ENCODE results near the gene PEAR1.
A peak's percentile ranks its signal among the peaks of the same experiment; 100 is the strongest.

PEAR1 gene

GRCh38 chr1:156857532-156857931 lies 36.0 kb upstream of the PEAR1 start:
- Histone ChIP-seq H3K4me3 (ENCODE audit: insufficient read depth in 1 of 2, low read depth in 1 of 2, low read length in 2 of 2) (no peak overlapping the region), H4K8ac (ENCODE audit: low read length) (no peak overlapping the region), H2AFZ (ENCODE audit: low read depth, low read length) (no peak overlapping the region), H3K18ac (ENCODE audit: low read depth in 1 of 2, low read length in 2 of 2) (no peak overlapping the region), H3K4me1 (ENCODE audit: control insufficient read depth, insufficient read depth, low read depth, low read length) (peaks cover 29% of the 10 kb centered on the region), H2BK12ac (ENCODE audit: low read length in 2 of 2) (no peak overlapping the region), H3K9ac (ENCODE audit: low read length) (no peak overlapping the region), H3K4me2 (ENCODE audit: low read length, poor library complexity, severe bottlenecking) (no peak overlapping the region), H2AK5ac (ENCODE audit: low read length, severe bottlenecking) (no peak overlapping the region), H3K23ac (ENCODE audit: low read length in 2 of 2) (no peak overlapping the region), H3K27ac (ENCODE audit: low read length, poor library complexity, severe bottlenecking) (no peak overlapping the region), H4K91ac (ENCODE audit: low read length) (no peak overlapping the region), H3K79me1 (replicated peaks; ENCODE audit: low read length, poor library complexity, severe bottlenecking) (no peaks in the 10 kb centered on the region), H3K4ac (ENCODE audit: low read depth in 1 of 2, low read length in 2 of 2) (no peak overlapping the region), H2BK15ac (ENCODE audit: low read depth, poor library complexity, severe bottlenecking) (no peak overlapping the region), H3K36me3 (ENCODE audit: control insufficient read depth in 1 of 2, insufficient read depth in 2 of 2, low read depth in 1 of 2, low read length in 2 of 2) (peaks cover 0 to 6% of the 10 kb centered on the region in 2 experiments), H2BK5ac (ENCODE audit: low read depth, low read length, poor library complexity, severe bottlenecking) (no peak overlapping the region), H3K9me3 (ENCODE audit: control insufficient read depth, low read length) (no peaks in the 10 kb centered on the region), H3K27me3 (ENCODE audit: control insufficient read depth in 1 of 2, insufficient read depth in 1 of 2, low read length in 2 of 2) (peaks cover 77 to 79% of the 10 kb centered on the region in 2 experiments), H3K14ac (ENCODE audit: low read length in 2 of 2) (no peak overlapping the region), H2BK120ac (ENCODE audit: low read depth, low read length) (no peak overlapping the region)
- no peak for DNase-seq
- 77% methylated on average over 3 of the region's 3 CpGs for WGBS

- no peaks in the 10 kb centered on the region for H3K79me1 ChIP-seq (replicated peaks; ENCODE audit: low read length, poor library complexity, severe bottlenecking)
- no peak overlapping the region for H2BK12ac ChIP-seq (ENCODE audit: low read length in 2 of 2)
- H2AK5ac ChIP-seq (ENCODE audit: low read length, severe bottlenecking) = no peak overlapping the region
- no peaks in the 10 kb centered on the region for H3K9me3 ChIP-seq (ENCODE audit: control insufficient read depth, low read length)
- H3K4ac ChIP-seq (ENCODE audit: low read depth in 1 of 2, low read length in 2 of 2) = no peak overlapping the region
- no peak for DNase-seq
- no peak overlapping the region for H4K8ac ChIP-seq (ENCODE audit: low read length)
- no peak overlapping the region for H2AFZ ChIP-seq (ENCODE audit: low read depth, low read length)
- no peak overlapping the region for H2BK120ac ChIP-seq (ENCODE audit: low read depth, low read length)
- 26% methylated on average over 5 of the region's 5 CpGs for WGBS
- H3K4me2 ChIP-seq (ENCODE audit: low read length, poor library complexity, severe bottlenecking) = peak overlapping the region; percentile 62
- H3K4me3 ChIP-seq (ENCODE audit: insufficient read depth in 1 of 2, low read depth in 1 of 2, low read length in 2 of 2) = no peak overlapping the region
- peaks cover 78 to 83% of the 10 kb centered on the region in 2 experiments for H3K27me3 ChIP-seq (ENCODE audit: control insufficient read depth in 1 of 2, insufficient read depth in 1 of 2, low read length in 2 of 2)
- peaks cover 0 to 4% of the 10 kb centered on the region in 2 experiments for H3K36me3 ChIP-seq (ENCODE audit: control insufficient read depth in 1 of 2, insufficient read depth in 2 of 2, low read depth in 1 of 2, low read length in 2 of 2)
- peak overlapping the region; percentile 37 for H2BK15ac ChIP-seq (ENCODE audit: low read depth, poor library complexity, severe bottlenecking)
- no peak overlapping the region for H3K14ac ChIP-seq (ENCODE audit: low read length in 2 of 2)
- H3K9ac ChIP-seq (ENCODE audit: low read length) = peak overlapping the region; percentile 22
- no peak overlapping the region for H4K91ac ChIP-seq (ENCODE audit: low read length)
- H3K23ac ChIP-seq (ENCODE audit: low read length in 2 of 2) = peak overlapping the region; percentile 15 to 57
- peaks cover 26% of the 10 kb centered on the region for H3K4me1 ChIP-seq (ENCODE audit: control insufficient read depth, insufficient read depth, low read depth, low read length)
- H3K27ac ChIP-seq (ENCODE audit: low read length, poor library complexity, severe bottlenecking) = no peak overlapping the region
- H3K18ac ChIP-seq (ENCODE audit: low read depth in 1 of 2, low read length in 2 of 2) = no peak overlapping the region
- H2BK5ac ChIP-seq (ENCODE audit: low read depth, low read length, poor library complexity, severe bottlenecking) = no peak overlapping the region
Measured at GRCh38 chr1:156858555-156858956, 35.0 kb upstream of the PEAR1 start.

- peaks cover 26% of the 10 kb centered on the region for H3K4me1 ChIP-seq (ENCODE audit: control insufficient read depth, insufficient read depth, low read depth, low read length)
- WGBS = 2% methylated on average over 20 of the region's 39 CpGs
- no peak within 1 kb of the TSS for H4K91ac ChIP-seq (ENCODE audit: low read length)
- peak within 1 kb of the TSS; percentile 62 for H3K4me2 ChIP-seq (ENCODE audit: low read length, poor library complexity, severe bottlenecking)
- H3K9ac ChIP-seq (ENCODE audit: low read length) = peak within 1 kb of the TSS; percentile 49
- no peaks in the 10 kb centered on the region for H3K79me1 ChIP-seq (replicated peaks; ENCODE audit: low read length, poor library complexity, severe bottlenecking)
- no peak for DNase-seq
- no peak within 1 kb of the TSS for H2BK5ac ChIP-seq (ENCODE audit: low read depth, low read length, poor library complexity, severe bottlenecking)
- H2AFZ ChIP-seq (ENCODE audit: low read depth, low read length) = no peak within 1 kb of the TSS
- H2AK5ac ChIP-seq (ENCODE audit: low read length, severe bottlenecking) = no peak within 1 kb of the TSS
- peak within 1 kb of the TSS; percentile 37 for H2BK15ac ChIP-seq (ENCODE audit: low read depth, poor library complexity, severe bottlenecking)
- H3K4ac ChIP-seq (ENCODE audit: low read depth in 1 of 2, low read length in 2 of 2) = no peak within 1 kb of the TSS
- H2BK12ac ChIP-seq (ENCODE audit: low read length in 2 of 2) = no peak within 1 kb of the TSS
- no peaks in the 10 kb centered on the region for H3K9me3 ChIP-seq (ENCODE audit: control insufficient read depth, low read length)
- no peak within 1 kb of the TSS for H4K8ac ChIP-seq (ENCODE audit: low read length)
- no peaks in the 10 kb centered on the region for H3K36me3 ChIP-seq (ENCODE audit: control insufficient read depth in 1 of 2, insufficient read depth in 2 of 2, low read depth in 1 of 2, low read length in 2 of 2)
- H2BK120ac ChIP-seq (ENCODE audit: low read depth, low read length) = no peak within 1 kb of the TSS
- H3K14ac ChIP-seq (ENCODE audit: low read length in 2 of 2) = no peak within 1 kb of the TSS
- no peak within 1 kb of the TSS for H3K27ac ChIP-seq (ENCODE audit: low read length, poor library complexity, severe bottlenecking)
- H3K18ac ChIP-seq (ENCODE audit: low read depth in 1 of 2, low read length in 2 of 2) = no peak within 1 kb of the TSS
- peak within 1 kb of the TSS; percentile 15 to 57 for H3K23ac ChIP-seq (ENCODE audit: low read length in 2 of 2)
- peak within 1 kb of the TSS in 1 of 2 experiments; percentile 77 for H3K4me3 ChIP-seq (ENCODE audit: insufficient read depth in 1 of 2, low read depth in 1 of 2, low read length in 2 of 2)
- H3K27me3 ChIP-seq (ENCODE audit: control insufficient read depth in 1 of 2, insufficient read depth in 1 of 2, low read length in 2 of 2) = peaks cover 78 to 83% of the 10 kb centered on the region in 2 experiments
Measured at GRCh38 chr1:156858959-156859522, 34.5 kb upstream of the PEAR1 start, which contains the start of gene INSRR. Gene INSRR, minus strand, starts transcription at chr1:156859117. Its CDS starts 496 bp downstream, at chr1:156858621.

GRCh38 chr1:156859523-156860112 lies 33.9 kb upstream of the PEAR1 start:
- Histone ChIP-seq H3K4me2 (ENCODE audit: low read length, poor library complexity, severe bottlenecking) (peak overlapping the region; percentile 62), H2BK5ac (ENCODE audit: low read depth, low read length, poor library complexity, severe bottlenecking) (no peak overlapping the region), H2AK5ac (ENCODE audit: low read length, severe bottlenecking) (no peak overlapping the region), H2BK15ac (ENCODE audit: low read depth, poor library complexity, severe bottlenecking) (no peak overlapping the region), H3K14ac (ENCODE audit: low read length in 2 of 2) (no peak overlapping the region), H3K4me3 (ENCODE audit: insufficient read depth in 1 of 2, low read depth in 1 of 2, low read length in 2 of 2) (peak overlapping the region in 1 of 2 experiments; percentile 77), H3K27ac (ENCODE audit: low read length, poor library complexity, severe bottlenecking) (no peak overlapping the region), H3K18ac (ENCODE audit: low read depth in 1 of 2, low read length in 2 of 2) (no peak overlapping the region), H4K91ac (ENCODE audit: low read length) (no peak overlapping the region), H2BK120ac (ENCODE audit: low read depth, low read length) (no peak overlapping the region), H2BK12ac (ENCODE audit: low read length in 2 of 2) (no peak overlapping the region), H3K23ac (ENCODE audit: low read length in 2 of 2) (no peak overlapping the region), H3K36me3 (ENCODE audit: control insufficient read depth in 1 of 2, insufficient read depth in 2 of 2, low read depth in 1 of 2, low read length in 2 of 2) (no peaks in the 10 kb centered on the region), H3K9me3 (ENCODE audit: control insufficient read depth, low read length) (no peaks in the 10 kb centered on the region), H4K8ac (ENCODE audit: low read length) (no peak overlapping the region), H2AFZ (ENCODE audit: low read depth, low read length) (no peak overlapping the region), H3K27me3 (ENCODE audit: control insufficient read depth in 1 of 2, insufficient read depth in 1 of 2, low read length in 2 of 2) (peaks cover 79 to 83% of the 10 kb centered on the region in 2 experiments), H3K9ac (ENCODE audit: low read length) (peak overlapping the region; percentile 49), H3K79me1 (replicated peaks; ENCODE audit: low read length, poor library complexity, severe bottlenecking) (no peaks in the 10 kb centered on the region), H3K4me1 (ENCODE audit: control insufficient read depth, insufficient read depth, low read depth, low read length) (peaks cover 26% of the 10 kb centered on the region), H3K4ac (ENCODE audit: low read depth in 1 of 2, low read length in 2 of 2) (no peak overlapping the region)
- peak; percentile 25 for DNase-seq
- 14% methylated on average over 29 of the region's 33 CpGs for WGBS

Measured in mesenchymal stem cell (in vitro differentiated cells and primary cell).